ENCODE results near the gene ATAD3A. TPM values are rescaled to one million over a fixed set of nuclear protein-coding genes. Genes with fewer than 3 reads are reported as not detected.
"Not testable (repeated sequence)": the region's sequence is repeated elsewhere in the genome, so short reads cannot be mapped to it uniquely, and the experiment has no call there.

The ATAD3A gene
- total and polyA plus RNA-seq, 2 experiments from 2014 or later = 36.5 to 80.3 TPM

GRCh38 chr1:1491601-1492000, 20.4 kb upstream of the ATAD3A start:
- Mint-ChIP-seq H3K27ac (no peak overlapping the region), H3K36me3 (ENCODE audit: low read depth) (peaks cover 66% of the 10 kb centered on the region), H3K27me3 (ENCODE audit: insufficient read depth, low read depth, poor library complexity) (peaks cover 2% of the 10 kb centered on the region), H3K9me3 (no peaks in the 10 kb centered on the region; the same call in 2 of the 3 replicates), H3K4me3 (no peak overlapping the region), H3K4me1 (no peaks in the 10 kb centered on the region; the same call in 2 of the 3 replicates)
- 0 out of 2 replicates have a peak, but pooled peaks cover 10% of the 10 kb centered on the region for H3F3A ChIP-seq (replicated peaks; ENCODE audit: low read depth)
- peaks cover 8% of the 10 kb centered on the region for H4K20me1 ChIP-seq (replicated peaks; ENCODE audit: insufficient read depth)
- H3K9me2 ChIP-seq (ENCODE audit: insufficient read depth) = no peaks in the 10 kb centered on the region
- no peak for TF ChIP-seq EZH2 (IDR thresholded peaks at IDR 0.05; ENCODE audit: low read depth, unreplicated experiment)
- no peak for TF ChIP-seq ZNF114 (CRISPR knock-in tag; IDR thresholded peaks at IDR 0.05)
- no peak for TF ChIP-seq REST (IDR thresholded peaks at IDR 0.05; ENCODE audit: unreplicated experiment)
- TF ChIP-seq EZH2phosphoT487 (IDR thresholded peaks at IDR 0.05; ENCODE audit: unreplicated experiment) = no peak
- TF ChIP-seq CTCF (conservative IDR thresholded peaks at IDR 0.05; ENCODE audit: low read depth in 2 of 2) = no peak
- no peak for TF ChIP-seq ZNF462 (CRISPR knock-in tag; IDR thresholded peaks at IDR 0.05)
- no peak for TF ChIP-seq CREB1 (CRISPR knock-in tag; IDR thresholded peaks at IDR 0.05; ENCODE audit: low read depth)
- no peak for TF ChIP-seq ZNF331 (CRISPR knock-in tag; IDR thresholded peaks at IDR 0.05; ENCODE audit: low read depth)
- TF ChIP-seq JUNB (IDR thresholded peaks at IDR 0.05; ENCODE audit: unreplicated experiment) = no peak
- no peak for TF ChIP-seq POLR2AphosphoS5 (IDR thresholded peaks at IDR 0.05; ENCODE audit: low read depth)
- TF ChIP-seq STAT1 (IDR thresholded peaks at IDR 0.05; ENCODE audit: unreplicated experiment) = no peak
- no peaks in the 10 kb centered on the region for H3K4me1 ChIP-seq (ENCODE audit: insufficient read depth)
- H3K4me3 ChIP-seq = no peak overlapping the region
- H3K36me3 ChIP-seq (ENCODE audit: insufficient read depth) = peaks cover 15% of the 10 kb centered on the region
- DNase-seq (ENCODE audit: low spot score) (no peak), ATAC-seq (no peak)
- H3K27ac ChIP-seq (ENCODE audit: low read depth) = no peak overlapping the region
- no peak overlapping the region for H2AFZ ChIP-seq
- no peak overlapping the region for H3K4me2 ChIP-seq
- no peaks in the 10 kb centered on the region for H3K27me3 ChIP-seq (ENCODE audit: insufficient read depth)
- no peaks in the 10 kb centered on the region for H3K79me2 ChIP-seq (replicated peaks; ENCODE audit: insufficient read depth)

- H3K36me3 Mint-ChIP-seq (ENCODE audit: low read depth) = peaks cover 45% of the 10 kb centered on the region
- H3K79me2 ChIP-seq (replicated peaks; ENCODE audit: insufficient read depth); H3K27me3 ChIP-seq (ENCODE audit: insufficient read depth); H2AFZ ChIP-seq; H3K4me3 ChIP-seq; H3K4me1 Mint-ChIP-seq; H3K9me2 ChIP-seq (ENCODE audit: insufficient read depth); H3K27ac Mint-ChIP-seq; H3K9me3 Mint-ChIP-seq; DNase-seq (ENCODE audit: low spot score); H3F3A ChIP-seq (replicated peaks; ENCODE audit: low read depth); H3K27ac ChIP-seq (ENCODE audit: low read depth); H3K4me1 ChIP-seq (ENCODE audit: insufficient read depth); H3K4me2 ChIP-seq; H3K4me3 Mint-ChIP-seq; H3K36me3 ChIP-seq (ENCODE audit: insufficient read depth); H3K27me3 Mint-ChIP-seq (ENCODE audit: insufficient read depth, low read depth, poor library complexity); H4K20me1 ChIP-seq (replicated peaks; ENCODE audit: insufficient read depth); ATAC-seq: not testable (repeated sequence)
These were observed 17.7 kb upstream of the ATAD3A start for GRCh38 chr1:1494311-1494710.

All from GM23338 (cell line).